GM23338 (cell line): ENCODE measurements around the gene NRXN2.

ENCODE experiments used
- CREB1 ChIP-seq: fragments of 250-450 bp; sonication (Bioruptor Pico); IDR thresholded peaks from 2 replicates; pipeline ENCODE4 v1.5.0; 2020; ENCODE audit warnings: low read depth, mild to moderate bottlenecking, moderate library complexity
- CTCF ChIP-seq, 2 experiments: fragments of 200-600 bp in 1 of 2; sonication (generic) in 1 of 2; conservative IDR thresholded peaks; 2 replicates each; pipeline versions ENCODE4 v1.5.1 to v1.6.1; 2016 to 2017; ENCODE audit warnings: antibody characterized with exemption in 2 of 2, low read depth in 2 of 2, mild to moderate bottlenecking in 2 of 2, moderate library complexity in 1 of 2
- ETS1 ChIP-seq: IDR thresholded peaks from 2 replicates; pipeline ENCODE4 v1.6.1; 2016; ENCODE audit warnings: antibody characterized with exemption
- EZH2 ChIP-seq: fragments of 200-600 bp; sonication (generic); IDR thresholded peaks from one replicate; pipeline ENCODE4 v1.8.0; 2017; ENCODE audit warnings: antibody characterized with exemption, mild to moderate bottlenecking, low read depth; ENCODE audit not compliant: unreplicated experiment
- EZH2phosphoT487 ChIP-seq: fragments of 200-600 bp; sonication (generic); IDR thresholded peaks from one replicate; pipeline ENCODE4 v1.8.1; 2018; ENCODE audit warnings: antibody characterized with exemption; ENCODE audit not compliant: unreplicated experiment
- JUNB ChIP-seq: IDR thresholded peaks from one replicate; pipeline ENCODE4 v1.6.1; 2016; ENCODE audit warnings: antibody characterized with exemption; ENCODE audit not compliant: unreplicated experiment
- NANOG ChIP-seq: IDR thresholded peaks from 2 replicates; pipeline ENCODE4 v1.6.1; 2016; ENCODE audit warnings: antibody characterized with exemption, borderline replicate concordance
- POLR2AphosphoS5 ChIP-seq: IDR thresholded peaks from 2 replicates; pipeline ENCODE4 v1.6.1; 2016; ENCODE audit warnings: antibody characterized with exemption, low read depth
- REST ChIP-seq: IDR thresholded peaks from one replicate; pipeline ENCODE4 v1.6.1; 2018; ENCODE audit warnings: antibody characterized with exemption; ENCODE audit not compliant: unreplicated experiment
- STAT1 ChIP-seq: IDR thresholded peaks from one replicate; pipeline ENCODE4 v1.6.1; 2016; ENCODE audit warnings: antibody characterized with exemption; ENCODE audit not compliant: unreplicated experiment
- ZNF114 ChIP-seq: fragments of 250-450 bp; sonication (Bioruptor Pico); IDR thresholded peaks from 2 replicates; pipeline ENCODE4 v1.5.0; 2020; ENCODE audit warnings: mild to moderate bottlenecking, moderate library complexity
- ZNF331 ChIP-seq: fragments of 250-450 bp; sonication (Bioruptor Pico); IDR thresholded peaks from 2 replicates; pipeline ENCODE4 v1.5.0; 2020; ENCODE audit warnings: low read depth, mild to moderate bottlenecking, moderate library complexity
- ZNF462 ChIP-seq: fragments of 250-450 bp; sonication (Bioruptor Pico); IDR thresholded peaks from 2 replicates; pipeline ENCODE4 v1.5.0; 2020; ENCODE audit warnings: mild to moderate bottlenecking, moderate library complexity

- no peak for TF ChIP-seq POLR2AphosphoS5
- no peak for TF ChIP-seq JUNB
- TF ChIP-seq CTCF (conservative IDR thresholded peaks at IDR 0.05; ENCODE audit: low read depth in 2 of 2): no peak
- TF ChIP-seq ZNF331: no peak
- no peak for TF ChIP-seq CREB1
- no peak for TF ChIP-seq EZH2phosphoT487
- no peak for TF ChIP-seq EZH2
- no peak for TF ChIP-seq ETS1
- no peak for TF ChIP-seq REST
- no peak for TF ChIP-seq STAT1
- TF ChIP-seq ZNF114 (CRISPR knock-in tag): no peak
- TF ChIP-seq NANOG: no peak
- no peak for TF ChIP-seq ZNF462 (CRISPR knock-in tag)
These were observed 145.8 kb downstream of the NRXN2 start for GRCh38 chr11:64577202-64577601.
